HG03280 (cell line): Measurements from ENCODE around the gene COL4A2.
"Not testable (repeated sequence)": the region's sequence is repeated elsewhere in the genome, so short reads cannot be mapped to it uniquely, and the experiment has no call there.

Experiments
- ATAC-seq: cut with Tn5 transposase; IDR thresholded peaks from one replicate; pipeline ENCODE4 v1.9.1; 2021; ENCODE audit warnings: mild to moderate bottlenecking, moderate library complexity; ENCODE audit not compliant: unreplicated experiment

The COL4A2 gene

GRCh38 chr13:110484290-110485048, 177.4 kb downstream of the COL4A2 start:
- no peak for ATAC-seq

GRCh38 chr13:110485604-110486003, 178.5 kb downstream of the COL4A2 start:
- no peak for ATAC-seq

DNA sequence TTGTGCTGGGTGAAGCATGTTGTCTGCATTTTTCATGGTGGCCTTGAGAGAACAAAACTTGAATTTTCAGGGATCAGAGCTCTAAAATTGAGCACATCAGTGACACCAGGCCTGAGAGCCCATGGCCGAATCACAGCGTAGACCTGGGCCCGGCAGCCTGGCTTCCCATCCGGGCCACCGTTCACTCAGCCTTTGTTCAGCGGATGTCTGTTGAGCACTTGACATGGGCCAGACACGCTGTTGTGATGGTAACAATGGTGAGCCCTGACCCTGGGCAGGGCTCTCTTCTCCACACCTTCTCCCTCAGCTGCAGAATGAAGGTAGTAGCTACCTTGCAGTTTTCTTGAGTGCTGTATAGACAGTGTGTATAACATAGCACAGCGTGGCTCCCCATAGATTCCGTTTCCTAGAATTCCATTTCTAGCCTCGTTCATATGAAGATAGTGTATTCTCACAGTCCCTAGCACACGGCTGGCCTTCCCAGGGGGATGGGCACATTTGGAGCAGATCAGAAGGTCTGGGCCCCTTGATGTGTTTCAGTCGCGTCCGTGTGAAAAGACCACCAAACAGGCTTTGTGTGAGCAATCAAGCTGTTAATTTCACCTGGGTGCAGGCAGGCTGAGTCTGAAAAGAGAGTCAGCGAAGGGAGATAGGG, 179.1 kb downstream of the COL4A2 start:
- no peak for ATAC-seq

DNA sequence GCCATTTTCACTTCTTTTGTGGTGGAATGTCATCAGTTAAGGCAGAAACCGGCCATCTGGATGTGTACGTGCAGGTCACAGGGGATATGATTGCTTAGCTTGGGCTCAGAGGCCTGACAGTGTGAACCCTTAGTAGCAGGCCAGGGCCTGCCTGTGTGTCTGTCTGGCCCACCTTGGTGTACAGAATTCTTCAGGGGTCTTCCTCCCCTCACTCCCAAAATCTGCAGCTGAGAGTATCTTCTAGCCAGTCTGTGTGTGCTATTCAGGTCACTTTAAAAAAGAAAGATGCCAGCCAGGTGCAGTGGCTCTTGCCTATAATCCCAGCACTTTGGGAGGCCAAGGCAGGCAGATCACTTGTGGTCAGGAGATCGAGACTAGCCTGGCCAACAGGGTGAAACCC, 179.8 kb downstream of the COL4A2 start:
- not testable (repeated sequence) for ATAC-seq

DNA sequence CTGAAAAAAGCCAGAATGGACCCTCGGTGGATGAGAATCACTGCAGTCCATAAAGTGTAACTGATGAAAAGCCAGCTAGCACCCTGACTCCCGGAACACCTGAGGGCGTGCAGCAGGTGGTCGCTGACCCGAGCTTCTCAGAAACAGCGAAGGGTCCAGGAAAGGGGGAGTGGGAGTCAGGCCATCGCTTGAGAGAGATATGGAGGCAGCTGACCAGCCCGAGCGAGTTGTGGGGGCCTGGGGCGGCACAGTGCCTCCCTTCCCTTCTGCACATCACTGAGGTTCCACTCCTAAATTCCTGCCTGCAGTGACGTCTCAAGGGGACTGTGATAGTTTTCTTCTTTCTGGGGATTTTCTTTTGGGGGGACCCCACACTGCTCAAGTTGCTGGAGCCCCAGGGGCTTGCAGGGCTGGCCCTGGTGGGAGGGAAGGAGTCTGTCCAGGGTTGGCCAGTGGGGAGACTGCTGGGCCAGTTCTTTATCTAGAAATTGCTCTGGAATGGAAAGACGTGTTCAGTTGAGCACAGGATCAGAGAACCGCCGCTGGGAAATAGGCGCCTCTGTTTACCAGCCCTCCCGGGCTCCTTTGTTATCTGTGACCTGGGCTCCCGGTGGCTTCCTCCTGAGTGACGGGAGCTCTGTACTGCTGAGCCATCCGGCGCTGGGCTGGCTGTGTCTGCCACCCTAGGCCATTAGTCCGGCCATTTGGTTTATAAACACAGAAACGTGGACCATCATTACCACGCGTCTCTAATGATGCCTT, 183.1 kb downstream of the COL4A2 start:
- ATAC-seq: no peak

DNA sequence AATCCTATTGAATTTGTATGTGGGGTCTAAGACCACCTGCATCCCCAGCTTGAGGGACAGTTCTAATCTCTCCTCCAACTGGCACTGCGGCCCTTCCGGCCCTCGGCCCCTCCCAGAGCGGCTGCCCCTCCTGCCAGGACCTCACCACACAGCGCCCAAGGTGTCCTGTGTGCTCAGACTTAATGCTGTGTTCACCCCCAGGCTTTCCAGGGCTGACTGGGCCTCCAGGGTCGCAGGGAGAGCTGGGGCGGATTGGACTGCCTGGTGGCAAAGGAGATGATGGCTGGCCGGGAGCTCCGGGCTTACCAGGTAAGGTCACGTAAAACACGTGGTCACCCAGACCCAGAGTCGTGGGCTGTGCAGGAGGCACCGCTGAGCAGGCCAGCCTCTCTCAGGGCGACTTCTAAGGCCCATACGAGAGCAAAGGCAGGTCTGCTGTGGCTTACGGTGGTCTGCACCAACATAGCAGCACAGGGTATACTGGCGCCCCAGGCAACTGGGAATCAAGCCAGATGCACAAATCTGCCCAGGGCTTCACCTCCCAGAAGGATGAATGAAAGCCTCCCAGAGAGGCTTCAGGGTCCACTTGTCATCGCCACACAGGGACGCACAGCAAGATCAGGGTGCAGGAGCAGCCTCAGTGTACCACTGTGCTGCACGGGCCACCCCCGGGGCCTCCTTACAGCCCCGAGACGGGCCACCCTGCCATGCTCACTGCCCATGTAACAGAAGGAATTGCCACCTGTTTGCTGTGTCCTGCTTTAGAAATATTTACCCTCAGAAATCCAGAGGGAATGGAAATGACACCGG, 185.0 kb downstream of the COL4A2 start:
- no peak for ATAC-seq

GRCh38 chr13:110492679-110493593, 185.9 kb downstream of the COL4A2 start:
- ATAC-seq: no peak

DNA sequence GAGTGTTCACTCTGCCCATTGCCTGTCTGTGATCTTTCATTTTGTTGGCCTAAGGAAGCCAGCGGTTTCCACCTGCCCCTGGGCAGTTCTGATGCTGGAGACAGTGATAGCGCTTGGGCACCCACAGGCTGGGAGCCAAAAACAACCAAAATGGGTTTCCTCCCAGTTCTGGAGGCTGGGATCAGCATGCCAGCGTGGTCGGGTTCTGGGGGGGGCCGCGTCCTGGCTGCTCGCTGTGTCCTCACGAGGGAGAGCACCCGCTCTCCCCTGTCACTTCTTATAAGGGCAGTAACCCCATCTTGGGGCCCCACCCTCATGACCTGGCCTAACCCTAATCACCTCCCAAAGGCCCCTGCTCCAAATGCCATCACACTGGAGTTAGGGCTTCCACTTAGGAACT, 186.5 kb downstream of the COL4A2 start:
- ATAC-seq: no peak

DNA sequence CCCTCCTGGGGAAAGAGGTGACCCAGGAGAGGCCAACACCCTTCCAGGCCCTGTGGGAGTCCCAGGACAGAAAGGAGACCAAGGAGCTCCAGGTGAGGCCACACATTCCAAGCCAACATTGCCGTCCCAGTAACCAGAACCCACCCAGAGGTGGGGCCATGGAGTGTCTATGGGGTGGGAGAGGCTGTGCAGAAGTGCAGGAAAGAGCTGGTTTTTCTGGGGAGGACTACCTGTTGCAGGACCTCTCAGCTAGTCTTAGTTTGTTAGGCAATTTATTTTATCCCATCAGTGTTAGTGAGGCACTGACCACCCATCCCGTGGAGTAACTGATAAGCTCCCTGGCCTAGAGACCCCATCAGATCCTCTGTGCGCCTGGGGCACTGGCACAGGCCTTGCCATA, 188.3 kb downstream of the COL4A2 start:
- ATAC-seq: no peak

- ATAC-seq: no peak
These were observed 188.8 kb downstream of the COL4A2 start for GRCh38 chr13:110495881-110496280.

GRCh38 chr13:110496281-110496680, 189.2 kb downstream of the COL4A2 start:
- no peak for ATAC-seq

- no peak for ATAC-seq
These were observed 189.9 kb downstream of the COL4A2 start for GRCh38 chr13:110497003-110497402.

DNA sequence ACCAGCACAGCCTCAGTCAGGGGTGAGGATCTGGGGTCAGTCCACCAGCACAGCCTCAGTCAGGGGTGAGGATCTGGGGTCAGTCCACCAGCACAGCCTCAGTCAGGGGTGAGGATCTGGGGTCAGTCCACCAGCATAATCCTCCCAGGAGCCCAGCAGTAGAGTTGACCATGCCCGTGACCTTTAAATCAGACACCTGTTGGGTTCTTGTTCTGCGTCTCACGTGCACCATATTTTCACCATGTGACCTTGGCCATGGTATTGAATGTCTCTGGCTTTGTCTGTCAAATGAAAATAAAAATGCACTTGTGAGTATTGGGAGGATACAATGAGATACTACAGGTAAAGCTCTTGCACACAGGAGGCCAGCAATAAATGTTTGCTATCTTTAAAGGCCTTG, 190.8 kb downstream of the COL4A2 start:
- ATAC-seq: not testable (repeated sequence)

DNA sequence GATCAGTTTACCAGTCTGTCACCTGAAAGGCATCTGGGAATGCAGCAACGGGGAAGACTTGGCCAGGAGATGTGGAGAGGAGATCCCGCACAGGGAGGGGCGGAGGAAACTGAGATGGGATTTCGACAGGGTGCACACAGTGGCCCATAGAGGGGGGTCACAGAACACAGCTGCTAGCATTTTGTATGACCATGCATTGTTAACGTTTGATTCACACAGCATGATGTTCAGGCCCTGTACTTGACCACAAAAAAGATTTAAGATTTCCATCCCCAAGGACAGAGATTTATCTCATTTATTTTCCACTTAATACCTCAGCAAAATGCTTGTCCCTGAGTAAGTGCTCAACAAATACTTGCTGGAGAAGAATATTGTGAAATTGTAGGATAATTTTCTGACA, 191.2 kb downstream of the COL4A2 start:
- ATAC-seq: no peak

GRCh38 chr13:110498765-110499164, 191.7 kb downstream of the COL4A2 start:
- no peak for ATAC-seq

DNA sequence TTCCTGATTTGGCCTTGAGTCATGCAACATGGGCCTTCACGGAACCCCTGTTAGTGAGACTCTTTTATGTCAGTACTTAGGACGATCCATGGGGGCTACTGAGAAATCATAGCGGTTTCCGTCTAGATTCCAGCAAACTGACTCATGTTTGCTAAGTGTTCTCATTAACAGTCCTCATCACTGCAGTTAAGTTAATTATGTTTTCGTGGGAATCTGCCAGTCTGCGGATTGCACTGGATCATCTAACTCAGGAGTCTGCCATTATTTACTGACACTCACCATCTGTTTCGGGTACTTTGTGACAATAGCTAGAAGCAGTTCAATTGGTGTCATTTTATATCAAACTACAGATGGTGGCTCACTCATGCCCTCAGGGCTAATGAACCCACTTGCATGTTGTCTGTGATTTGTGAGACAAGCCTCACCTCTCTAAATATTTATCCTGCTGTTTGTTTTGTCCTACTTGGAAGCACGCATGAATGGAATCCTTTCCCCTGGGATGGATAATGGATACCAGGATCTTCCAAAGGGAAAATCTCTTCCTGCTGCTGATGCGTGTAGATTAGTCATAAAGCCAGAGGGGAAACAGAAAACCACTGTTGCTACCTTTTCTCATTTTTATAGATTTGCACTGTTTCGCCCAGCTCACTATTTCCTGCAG, 192.7 kb downstream of the COL4A2 start:
- no peak for ATAC-seq

- no peak for ATAC-seq
These were observed 193.3 kb downstream of the COL4A2 start for GRCh38 chr13:110500341-110500740.

DNA sequence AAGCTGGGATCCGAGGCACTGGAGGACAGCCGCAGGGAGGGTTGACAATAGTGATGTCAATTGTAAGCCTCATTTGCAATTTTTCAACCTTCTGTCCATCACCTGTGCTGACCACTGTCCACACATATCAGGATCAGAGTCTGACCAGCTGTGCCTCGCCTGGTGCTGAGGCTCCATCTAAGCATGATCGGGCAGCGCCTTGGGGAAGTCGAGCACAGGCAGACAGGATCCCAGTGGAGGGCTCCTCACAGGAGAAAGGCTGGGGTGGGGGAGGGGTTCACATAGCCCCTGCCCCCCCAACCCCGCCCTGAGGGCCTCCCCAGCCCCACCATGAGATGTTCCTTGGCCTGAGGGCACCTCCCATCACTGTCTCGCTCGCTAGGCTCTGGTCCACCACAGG, 194.1 kb downstream of the COL4A2 start:
- ATAC-seq: no peak
